Measurements from ENCODE around the gene DHX9.
"Not testable (repeated sequence)": the region's sequence is repeated elsewhere in the genome, so short reads cannot be mapped to it uniquely, and the experiment has no call there.

DHX9 gene

DNA sequence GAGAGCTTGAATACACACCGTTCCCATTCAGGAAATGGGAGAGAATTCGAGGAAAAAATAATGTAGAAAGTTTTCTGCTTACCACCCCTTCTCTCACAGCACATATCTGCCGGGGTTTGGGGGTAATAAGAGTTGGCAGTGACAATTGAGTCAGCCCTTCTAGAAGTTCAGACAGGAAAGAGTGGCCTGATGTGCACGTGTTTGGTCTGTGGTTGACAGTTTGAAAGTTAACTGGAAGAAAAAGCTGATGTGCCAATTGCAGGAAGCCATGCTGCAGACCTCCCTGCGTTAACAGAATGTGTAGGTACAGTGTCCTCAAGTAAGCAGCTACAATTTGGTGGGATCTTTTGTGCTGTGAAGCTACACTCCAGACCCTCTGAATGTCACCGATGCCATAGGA is 50.9 kb downstream of the DHX9 start:
- DNase-seq (ENCODE audit: low spot score), result no peak
- H3K27ac ChIP-seq, result no peak overlapping the region
- CTCF ChIA-PET, result interaction anchor here (0.6 to 0.8 kb wide), 3 partner anchors 10 to 256 kb away, joined by 3 read pairs; no protein-coding TSS in a partner anchor
- POLR2A ChIA-PET (ENCODE audit: low non-redundant PET), result no interaction called here
- TF ChIP-seq CTCF (conservative IDR thresholded peaks at IDR 0.05; ENCODE audit: low read depth), result no peak

GRCh38 chr1:182890927-182891610 is 51.9 kb downstream of the DHX9 start:
- DNase-seq (ENCODE audit: low spot score), result no peak
- CTCF ChIA-PET, result no interaction called here
- no peak for TF ChIP-seq CTCF (conservative IDR thresholded peaks at IDR 0.05; ENCODE audit: low read depth)
- POLR2A ChIA-PET (ENCODE audit: low non-redundant PET), result no interaction called here
- no peak overlapping the region for H3K27ac ChIP-seq

DNA sequence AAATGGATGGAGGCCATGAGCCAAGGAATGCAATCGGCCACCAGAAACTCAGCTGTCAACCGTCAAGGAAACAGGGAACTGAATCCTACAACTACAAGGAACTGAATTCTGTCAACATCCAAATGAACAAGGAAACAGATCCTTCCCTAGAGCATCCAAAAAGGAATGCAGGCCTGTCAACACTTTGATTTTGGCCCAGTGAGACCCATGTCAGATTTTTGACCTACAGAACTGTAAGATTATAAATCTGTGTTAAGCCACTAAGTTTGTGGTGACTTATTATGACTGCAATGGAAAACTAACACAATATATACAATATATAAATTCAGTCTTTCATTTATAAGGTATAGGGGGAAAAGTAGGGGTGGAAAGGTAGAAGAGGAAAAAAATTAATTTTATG is 58.5 kb downstream of the DHX9 start:
- DNase-seq (ENCODE audit: low spot score), result no peak
- POLR2A ChIA-PET (ENCODE audit: low non-redundant PET), result no interaction called here

GRCh38 chr1:182901946-182902345 is 62.8 kb downstream of the DHX9 start:
- H3K27ac ChIP-seq; POLR2A ChIA-PET (ENCODE audit: low non-redundant PET); CTCF ChIA-PET; DNase-seq (ENCODE audit: low spot score): not testable (repeated sequence)

More for the DNA sequence above, 58.5 kb downstream of the DHX9 start:
- TF ChIP-seq CTCF (conservative IDR thresholded peaks at IDR 0.05; ENCODE audit: low read depth), result no peak
- H3K27ac ChIP-seq, result no peak overlapping the region
- CTCF ChIA-PET, result no interaction called here

DNA sequence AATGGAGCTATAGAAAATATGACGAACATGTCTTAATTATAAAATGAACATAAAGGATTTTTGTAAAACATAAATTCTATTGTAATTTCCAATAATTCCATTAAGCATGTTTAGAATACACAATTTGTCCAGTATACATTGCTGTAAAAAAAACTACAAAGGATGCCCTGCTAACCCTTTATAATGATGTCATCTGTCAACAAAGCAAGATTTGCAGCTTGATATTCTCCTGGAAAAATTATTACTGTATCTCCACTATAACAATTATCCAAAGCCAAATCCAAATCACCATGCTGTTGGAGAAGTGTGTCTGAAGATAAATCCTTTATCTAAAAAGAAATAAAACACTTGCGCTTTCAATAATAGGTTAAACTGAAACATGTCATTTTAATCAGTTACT is 66.2 kb downstream of the DHX9 start:
- TF ChIP-seq CTCF (conservative IDR thresholded peaks at IDR 0.05; ENCODE audit: low read depth), result no peak
- POLR2A ChIA-PET (ENCODE audit: low non-redundant PET), result no interaction called here
- DNase-seq (ENCODE audit: low spot score), result no peak
- no peak overlapping the region for H3K27ac ChIP-seq
- CTCF ChIA-PET, result interaction anchor here (0.6 kb wide), 1 partner anchor 15 kb away, joined by 3 read pairs; no protein-coding TSS in a partner anchor

- H3K27ac ChIP-seq, result no peak overlapping the region
- CTCF ChIA-PET, result no interaction called here
- DNase-seq (ENCODE audit: low spot score), result no peak
- POLR2A ChIA-PET (ENCODE audit: low non-redundant PET), result no interaction called here
- TF ChIP-seq CTCF (conservative IDR thresholded peaks at IDR 0.05; ENCODE audit: low read depth), result no peak
These were observed 70.4 kb downstream of the DHX9 start for GRCh38 chr1:182909578-182909977.

DNA sequence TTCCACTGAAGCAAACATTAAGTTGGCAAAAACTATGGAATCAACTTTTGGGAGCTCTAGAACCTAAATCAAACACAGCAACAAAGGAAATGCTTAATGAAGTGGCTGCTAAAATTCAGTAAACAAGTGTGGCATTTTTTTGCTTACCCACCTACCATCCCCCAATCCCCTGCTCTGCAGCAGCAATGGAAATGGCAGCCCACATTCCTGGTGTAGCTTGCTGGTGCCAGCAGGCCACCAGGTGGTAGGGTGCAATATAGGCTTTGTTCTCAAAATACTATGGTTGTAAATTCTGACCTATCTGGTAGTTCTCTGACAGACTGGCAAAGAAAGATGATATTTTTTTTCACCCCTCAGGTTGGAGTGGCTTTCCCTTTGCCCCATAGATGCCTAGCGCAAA is 71.0 kb downstream of the DHX9 start:
- TF ChIP-seq CTCF (conservative IDR thresholded peaks at IDR 0.05; ENCODE audit: low read depth), result no peak
- CTCF ChIA-PET, result interaction anchor here (0.6 to 0.7 kb wide), 2 partner anchors 20 to 616 kb away, joined by 9 to 10 read pairs; no protein-coding TSS in a partner anchor
- POLR2A ChIA-PET (ENCODE audit: low non-redundant PET), result no interaction called here
- no peak overlapping the region for H3K27ac ChIP-seq
- DNase-seq (ENCODE audit: low spot score), result no peak

All from RWPE1 (cell line).